ENCODE measurements around the gene MZT2A.
"Not testable (repeated sequence)": the region's sequence is repeated elsewhere in the genome, so short reads cannot be mapped to it uniquely, and the experiment has no call there.

DNA sequence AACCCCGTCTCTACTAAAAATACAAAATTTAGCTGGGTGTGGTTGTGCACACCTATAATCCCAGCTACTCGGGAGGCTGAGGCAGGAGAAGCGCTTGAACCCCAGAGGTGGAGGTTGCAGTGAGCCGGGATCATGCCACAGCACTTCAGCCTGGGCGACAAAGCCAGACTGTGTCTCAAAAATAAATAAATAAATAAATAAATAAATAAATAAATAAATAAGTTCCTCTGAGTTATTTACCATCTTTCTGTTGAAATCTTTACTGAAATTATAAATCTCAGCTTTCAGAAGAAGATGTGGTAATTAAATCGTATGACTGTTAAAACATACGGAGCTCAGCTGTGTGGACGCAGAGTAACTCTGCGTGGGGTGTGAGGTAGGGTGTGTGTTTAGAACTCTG lies 44.2 kb downstream of the MZT2A start:
- TF ChIP-seq, protein P1, sequence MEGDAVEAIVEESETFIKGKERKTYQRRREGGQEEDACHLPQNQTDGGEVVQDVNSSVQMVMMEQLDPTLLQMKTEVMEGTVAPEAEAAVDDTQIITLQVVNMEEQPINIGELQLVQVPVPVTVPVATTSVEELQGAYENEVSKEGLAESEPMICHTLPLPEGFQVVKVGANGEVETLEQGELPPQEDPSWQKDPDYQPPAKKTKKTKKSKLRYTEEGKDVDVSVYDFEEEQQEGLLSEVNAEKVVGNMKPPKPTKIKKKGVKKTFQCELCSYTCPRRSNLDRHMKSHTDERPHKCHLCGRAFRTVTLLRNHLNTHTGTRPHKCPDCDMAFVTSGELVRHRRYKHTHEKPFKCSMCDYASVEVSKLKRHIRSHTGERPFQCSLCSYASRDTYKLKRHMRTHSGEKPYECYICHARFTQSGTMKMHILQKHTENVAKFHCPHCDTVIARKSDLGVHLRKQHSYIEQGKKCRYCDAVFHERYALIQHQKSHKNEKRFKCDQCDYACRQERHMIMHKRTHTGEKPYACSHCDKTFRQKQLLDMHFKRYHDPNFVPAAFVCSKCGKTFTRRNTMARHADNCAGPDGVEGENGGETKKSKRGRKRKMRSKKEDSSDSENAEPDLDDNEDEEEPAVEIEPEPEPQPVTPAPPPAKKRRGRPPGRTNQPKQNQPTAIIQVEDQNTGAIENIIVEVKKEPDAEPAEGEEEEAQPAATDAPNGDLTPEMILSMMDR (conservative IDR thresholded peaks at IDR 0.05), result not testable (repeated sequence)
- not testable (repeated sequence) for TF ChIP-seq EZH2 (IDR thresholded peaks at IDR 0.05; ENCODE audit: low read depth)

Data from PC-9 (cell line).